ENCODE results near the gene MUC3A.

Gene MUC3A

DNA sequence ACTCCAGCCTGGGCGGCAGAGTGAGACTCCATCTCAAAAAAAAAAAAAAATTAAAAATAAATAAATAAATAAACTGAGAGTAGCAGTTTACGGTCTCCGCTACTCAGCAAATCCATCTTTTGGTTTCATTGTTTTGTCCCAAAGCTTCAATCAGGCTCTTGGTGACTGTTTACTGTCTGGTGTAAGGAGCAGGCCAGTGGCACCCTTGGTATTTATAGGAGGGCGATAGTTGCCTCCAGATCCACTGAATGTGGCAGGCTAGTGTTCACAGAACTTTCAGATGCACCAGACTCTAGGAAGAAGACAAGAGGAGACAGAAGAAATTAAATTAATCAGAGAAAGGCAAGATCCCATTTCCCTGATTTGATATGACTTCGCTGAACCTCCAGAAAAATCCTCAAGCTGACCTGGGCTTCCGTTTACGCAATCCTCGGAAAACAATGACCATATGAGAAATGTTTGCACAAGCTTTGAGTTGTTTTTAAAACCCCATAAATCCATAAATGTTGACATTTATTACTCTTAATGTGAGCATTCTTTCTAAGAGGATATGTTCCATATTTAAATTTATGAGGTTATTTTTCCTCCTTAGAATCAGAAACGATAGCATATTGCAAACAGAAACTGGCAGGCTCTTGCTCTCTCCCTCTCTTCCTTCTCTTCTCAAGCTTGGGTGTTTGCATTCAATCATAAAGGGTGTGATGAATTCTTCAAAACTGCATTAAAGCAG lies 7.1 kb upstream of the MUC3A start:
- ChIA-PET POLR2A (no interaction called here), CTCF (no interaction called here)
- TF ChIP-seq, protein P1, sequence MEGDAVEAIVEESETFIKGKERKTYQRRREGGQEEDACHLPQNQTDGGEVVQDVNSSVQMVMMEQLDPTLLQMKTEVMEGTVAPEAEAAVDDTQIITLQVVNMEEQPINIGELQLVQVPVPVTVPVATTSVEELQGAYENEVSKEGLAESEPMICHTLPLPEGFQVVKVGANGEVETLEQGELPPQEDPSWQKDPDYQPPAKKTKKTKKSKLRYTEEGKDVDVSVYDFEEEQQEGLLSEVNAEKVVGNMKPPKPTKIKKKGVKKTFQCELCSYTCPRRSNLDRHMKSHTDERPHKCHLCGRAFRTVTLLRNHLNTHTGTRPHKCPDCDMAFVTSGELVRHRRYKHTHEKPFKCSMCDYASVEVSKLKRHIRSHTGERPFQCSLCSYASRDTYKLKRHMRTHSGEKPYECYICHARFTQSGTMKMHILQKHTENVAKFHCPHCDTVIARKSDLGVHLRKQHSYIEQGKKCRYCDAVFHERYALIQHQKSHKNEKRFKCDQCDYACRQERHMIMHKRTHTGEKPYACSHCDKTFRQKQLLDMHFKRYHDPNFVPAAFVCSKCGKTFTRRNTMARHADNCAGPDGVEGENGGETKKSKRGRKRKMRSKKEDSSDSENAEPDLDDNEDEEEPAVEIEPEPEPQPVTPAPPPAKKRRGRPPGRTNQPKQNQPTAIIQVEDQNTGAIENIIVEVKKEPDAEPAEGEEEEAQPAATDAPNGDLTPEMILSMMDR (IDR thresholded peaks at IDR 0.05; ENCODE audit: control extremely low read depth, extremely low read depth, low read depth, missing control alignments) = no peak
- DNase-seq (ENCODE audit: extremely low spot score) = no peak

DNA sequence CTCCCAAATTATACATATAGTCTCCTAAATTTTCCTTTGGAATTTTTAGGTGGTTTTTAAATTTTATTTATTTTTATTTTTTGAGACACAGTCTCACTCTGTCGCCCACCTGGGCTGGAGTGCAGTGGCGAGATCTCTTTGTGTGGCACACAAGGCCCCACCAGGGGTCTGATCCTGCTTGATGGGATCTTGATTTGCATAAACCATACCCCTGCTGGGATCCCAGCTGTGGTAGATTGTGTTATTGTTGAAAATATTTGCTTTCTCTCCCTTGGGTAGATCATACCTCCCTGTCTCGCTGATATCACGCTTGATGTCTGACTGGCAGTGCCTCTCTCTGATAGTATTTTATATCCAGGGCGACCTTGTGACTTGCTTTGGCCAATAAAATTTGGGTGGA lies 5.6 kb upstream of the MUC3A start:
- TF ChIP-seq, protein P1 (IDR thresholded peaks at IDR 0.05; ENCODE audit: control extremely low read depth, extremely low read depth, low read depth, missing control alignments) = no peak
- ChIA-PET CTCF (interaction anchor here (1.4 to 1.9 kb wide), 2 partner anchors 12 to 14 kb away, joined by 3 to 4 read pairs; no protein-coding TSS in a partner anchor), POLR2A (no interaction called here)
- DNase-seq (ENCODE audit: extremely low spot score) = no peak

DNA sequence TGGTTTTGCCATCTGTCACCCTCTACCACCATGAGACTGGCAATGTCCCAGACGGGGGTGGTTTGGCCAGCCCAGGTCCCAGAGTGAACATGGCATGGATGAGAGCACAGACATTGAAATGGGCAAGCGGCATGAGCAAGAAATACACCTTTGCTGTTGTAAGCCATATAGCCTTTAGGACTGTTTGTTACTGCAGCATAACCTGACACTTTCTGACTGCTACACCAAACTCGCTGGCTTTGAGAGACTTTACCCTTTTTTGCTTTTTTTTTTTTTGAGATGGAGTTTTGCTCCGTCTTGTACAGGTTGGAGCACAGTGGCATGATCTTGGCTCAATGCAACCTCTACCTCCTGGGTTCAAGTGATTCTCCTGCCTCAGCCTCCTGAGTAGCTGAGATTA lies 5.2 kb upstream of the MUC3A start:
- ChIA-PET POLR2A (no interaction called here), CTCF (interaction anchor here (1.4 to 1.9 kb wide), 2 partner anchors 13 to 14 kb away, joined by 3 to 4 read pairs; no protein-coding TSS in a partner anchor)
- no peak for DNase-seq (ENCODE audit: extremely low spot score)
- TF ChIP-seq, protein P1 (IDR thresholded peaks at IDR 0.05; ENCODE audit: control extremely low read depth, extremely low read depth, low read depth, missing control alignments) = no peak

DNA sequence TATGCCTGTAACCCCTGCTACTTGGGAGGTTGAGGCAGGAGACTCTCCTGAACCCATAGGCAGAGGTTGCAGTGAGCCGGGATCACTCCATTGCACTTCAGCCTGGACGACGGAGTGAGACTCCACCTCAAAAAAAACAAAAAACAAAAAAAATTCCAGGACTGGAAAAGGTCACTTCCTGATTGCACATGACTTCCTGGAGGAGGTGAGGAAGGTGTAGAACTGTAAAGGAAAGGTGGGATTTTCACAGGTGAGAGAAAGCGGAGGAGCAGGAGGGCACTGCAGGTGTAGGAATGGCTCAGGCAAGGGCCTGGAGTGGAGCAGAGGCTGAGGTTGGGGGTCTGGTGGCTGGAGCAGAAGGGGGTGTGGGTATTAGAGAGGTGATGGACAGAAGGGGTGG lies 3.2 kb upstream of the MUC3A start:
- no peak for DNase-seq (ENCODE audit: extremely low spot score)
- ChIA-PET CTCF (no interaction called here), POLR2A (no interaction called here)
- TF ChIP-seq, protein P1 (IDR thresholded peaks at IDR 0.05; ENCODE audit: control extremely low read depth, extremely low read depth, low read depth, missing control alignments) = no peak

DNA sequence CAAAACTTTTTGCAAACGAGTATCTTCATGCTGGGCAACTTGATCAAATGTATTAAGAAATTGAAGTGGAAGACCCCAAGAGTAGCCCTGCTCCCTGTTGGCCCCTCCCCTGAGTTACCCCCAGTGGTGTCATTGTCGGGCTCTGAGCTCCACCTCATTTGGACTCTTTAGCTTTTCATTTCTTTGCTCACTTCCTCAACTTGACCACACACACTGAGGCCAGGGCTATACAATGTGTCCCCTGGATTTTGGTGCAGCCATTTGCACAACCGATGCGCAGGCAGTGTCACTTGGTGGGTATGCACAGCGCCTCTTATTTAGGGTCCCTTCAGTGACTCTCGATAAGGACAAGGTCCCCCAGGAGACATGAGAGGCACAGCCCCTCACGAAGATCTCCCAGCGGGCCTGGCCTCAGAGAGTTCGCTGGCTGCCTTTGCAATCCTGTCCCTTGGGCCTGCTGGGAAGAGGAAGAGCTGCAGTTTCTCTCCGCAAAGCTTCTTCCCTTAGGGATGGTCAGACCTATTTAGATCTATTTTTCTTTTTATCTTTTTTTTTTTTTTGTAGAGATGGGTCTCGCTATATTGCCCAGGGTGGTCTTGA lies 2.5 kb upstream of the MUC3A start:
- TF ChIP-seq, protein P1 (IDR thresholded peaks at IDR 0.05; ENCODE audit: control extremely low read depth, extremely low read depth, low read depth, missing control alignments) = no peak
- ChIA-PET CTCF (interaction anchor here (0.7 kb wide), 1 partner anchor 290 kb away, joined by 3 read pairs; no protein-coding TSS in a partner anchor), POLR2A (no interaction called here)
- DNase-seq (ENCODE audit: extremely low spot score) = no peak

DNA sequence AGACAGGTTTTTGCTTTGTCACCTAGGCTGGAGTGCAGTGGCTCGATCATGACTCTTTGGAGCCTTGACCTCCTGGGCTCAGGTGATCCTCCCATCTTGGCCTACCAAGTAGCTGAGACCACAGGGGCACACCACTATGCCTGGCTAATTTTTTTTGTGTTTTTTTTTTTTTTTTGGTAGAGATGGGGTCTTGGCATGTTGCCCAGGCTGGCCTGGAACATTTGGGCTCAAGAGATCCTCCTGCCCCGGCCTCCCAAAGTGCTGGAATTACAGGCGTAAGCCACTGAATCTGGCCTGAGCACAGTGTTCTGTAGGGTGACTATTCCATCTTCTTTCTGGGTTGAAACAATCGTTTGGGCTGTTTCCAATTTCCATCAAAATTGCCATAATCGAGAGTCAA lies 1.5 kb upstream of the MUC3A start:
- no peak for DNase-seq (ENCODE audit: extremely low spot score)
- POLR2A ChIA-PET = no interaction called here
- CTCF ChIA-PET = no interaction called here
- TF ChIP-seq, protein P1 (IDR thresholded peaks at IDR 0.05; ENCODE audit: control extremely low read depth, extremely low read depth, low read depth, missing control alignments) = no peak

Data from GM10248 (cell line).